OCI-LY1 (cell line): ENCODE data around the gene PACRG.

Source experiments
- CTCF ChIP-seq: fragments of 200-600 bp; sonication (generic), shearing (Covaris generic); IDR thresholded peaks from 2 replicates; pipeline ENCODE4 v1.5.1; 2017; ENCODE audit warnings: mild to moderate bottlenecking, antibody characterized with exemption, low read length, moderate library complexity, mixed read lengths
- EZH2 ChIP-seq: fragments of 200-600 bp; sonication (generic), shearing (Covaris generic); IDR thresholded peaks from 2 replicates; pipeline ENCODE4 v1.8.0; 2017; ENCODE audit warnings: borderline replicate concordance, mixed run types, mild to moderate bottlenecking, antibody characterized with exemption, low read length, moderate library complexity, mixed read lengths

- no peak for TF ChIP-seq CTCF
- TF ChIP-seq EZH2: no peak
These were observed 478.4 kb downstream of the PACRG start for GRCh38 chr6:163206196-163206595.
